ENCODE data around the gene SLC24A1.

The SLC24A1 gene

DNA sequence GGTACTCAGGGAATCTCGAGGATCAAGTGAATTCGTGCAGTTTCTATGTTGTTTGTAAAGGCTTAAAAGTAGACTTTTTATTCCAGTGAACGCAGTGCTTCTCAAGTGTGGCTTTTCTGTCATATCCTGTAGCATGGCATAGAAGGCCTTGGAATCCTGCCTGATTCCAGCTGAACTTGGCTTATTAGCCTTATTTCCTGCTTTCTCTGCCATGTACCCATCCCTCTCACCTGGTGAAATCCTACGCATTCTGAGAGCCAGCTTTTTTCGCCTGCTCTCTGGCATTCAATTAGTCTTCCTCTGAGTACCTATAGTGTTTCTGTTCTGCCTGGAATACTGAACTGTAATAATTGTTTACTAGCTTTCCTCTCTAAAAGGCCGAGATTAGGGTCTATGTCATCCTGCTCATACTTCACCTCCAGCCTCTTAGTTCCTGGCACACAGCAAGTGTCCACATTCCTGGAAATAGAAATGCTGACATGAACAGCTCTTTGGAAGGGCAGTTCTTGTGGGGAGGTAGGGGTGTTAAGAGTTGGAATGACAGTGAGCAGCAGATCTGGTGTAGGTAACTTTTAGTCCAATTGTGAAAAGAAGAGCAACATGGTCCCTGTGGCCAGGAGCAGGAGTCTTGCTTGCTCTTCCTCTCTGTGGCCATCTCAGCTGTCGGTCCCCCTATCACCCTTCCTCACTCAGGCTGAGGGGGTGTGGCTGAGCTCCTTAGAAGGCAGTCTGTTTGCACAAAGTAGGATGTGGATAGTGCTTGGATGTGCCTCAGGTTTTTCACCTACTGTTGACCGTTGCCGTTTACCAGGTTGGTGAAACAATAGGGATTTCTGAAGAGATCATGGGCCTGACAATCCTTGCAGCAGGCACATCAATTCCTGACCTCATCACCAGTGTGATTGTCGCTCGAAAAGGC, 30.4 kb downstream of the SLC24A1 start:
- in situ Hi-C loops (cut with HindIII; ENCODE audit: low sequenced_read_pairs): no loop called here

DNA sequence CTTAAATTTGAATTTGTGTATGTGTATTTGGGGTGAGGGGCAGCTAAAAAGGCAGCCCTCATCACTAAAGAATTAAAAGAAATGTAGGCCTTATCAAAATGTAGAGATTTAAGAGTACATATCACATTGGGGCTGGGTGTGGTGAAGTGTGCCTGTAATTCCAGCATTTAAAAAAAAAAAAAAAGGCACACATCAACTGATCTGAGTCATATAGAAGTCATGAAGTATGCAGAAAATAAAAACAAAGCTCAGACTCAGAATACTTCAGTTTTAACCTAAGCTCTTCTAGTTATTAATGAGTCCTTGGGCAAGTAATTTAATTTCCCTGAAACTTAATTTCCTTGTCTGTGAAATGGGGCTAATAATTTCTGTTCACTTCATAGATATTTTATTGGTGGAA, 31.6 kb downstream of the SLC24A1 start:
- in situ Hi-C loops (cut with HindIII; ENCODE audit: low sequenced_read_pairs): no loop called here

DNA sequence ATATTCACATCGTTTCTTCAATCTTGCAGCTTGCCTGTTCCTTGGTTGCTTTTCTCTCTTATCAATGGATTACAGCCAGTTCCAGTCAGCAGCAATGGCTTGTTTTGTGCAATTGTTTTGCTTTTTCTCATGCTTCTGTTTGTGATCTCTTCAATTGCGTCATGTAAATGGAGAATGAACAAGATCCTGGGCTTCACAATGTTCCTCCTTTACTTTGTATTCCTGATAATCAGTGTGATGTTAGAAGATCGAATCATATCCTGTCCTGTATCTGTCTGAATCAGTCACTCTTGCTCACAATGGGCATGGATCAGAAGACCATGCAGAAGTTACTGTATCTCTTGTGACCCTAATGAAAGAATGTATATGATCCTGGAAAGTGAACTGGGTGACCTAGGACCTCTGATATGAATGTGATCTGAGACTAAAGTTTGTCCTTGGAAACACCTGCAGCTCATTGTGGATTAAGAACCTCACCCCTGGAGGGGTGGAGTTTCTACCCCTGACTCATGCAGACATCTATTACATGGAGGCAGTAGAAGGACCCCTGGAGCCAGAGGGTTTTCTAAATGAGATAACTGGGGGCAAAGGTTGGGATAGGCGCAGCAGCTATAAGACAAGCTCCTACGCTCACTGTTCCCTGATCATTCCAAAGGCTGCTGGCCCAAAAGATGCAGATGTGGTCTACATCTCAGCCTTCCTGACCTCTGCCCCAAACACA, 32.2 kb downstream of the SLC24A1 start:
- in situ Hi-C loops (cut with HindIII; ENCODE audit: low sequenced_read_pairs): no loop called here

DNA sequence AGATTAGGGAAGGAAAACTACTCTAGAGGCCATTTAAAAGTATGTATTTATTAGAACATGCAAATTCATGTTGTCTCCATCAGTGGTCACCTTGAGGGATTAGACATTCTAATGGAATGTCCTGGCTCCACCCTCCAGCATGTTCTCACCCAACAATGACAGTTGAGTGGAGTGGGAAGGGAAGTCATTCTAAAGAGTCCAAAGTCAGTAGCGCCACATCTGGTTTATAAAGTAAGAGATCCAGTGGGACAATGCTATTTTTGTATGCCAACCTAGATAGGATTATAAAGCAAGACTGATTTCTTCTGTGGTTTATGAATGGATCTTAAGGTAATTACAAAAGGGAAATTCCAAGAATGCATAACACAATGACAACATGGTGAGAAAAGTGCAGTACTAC, 33.3 kb downstream of the SLC24A1 start:
- in situ Hi-C loops (cut with HindIII; ENCODE audit: low sequenced_read_pairs): no loop called here

DNA sequence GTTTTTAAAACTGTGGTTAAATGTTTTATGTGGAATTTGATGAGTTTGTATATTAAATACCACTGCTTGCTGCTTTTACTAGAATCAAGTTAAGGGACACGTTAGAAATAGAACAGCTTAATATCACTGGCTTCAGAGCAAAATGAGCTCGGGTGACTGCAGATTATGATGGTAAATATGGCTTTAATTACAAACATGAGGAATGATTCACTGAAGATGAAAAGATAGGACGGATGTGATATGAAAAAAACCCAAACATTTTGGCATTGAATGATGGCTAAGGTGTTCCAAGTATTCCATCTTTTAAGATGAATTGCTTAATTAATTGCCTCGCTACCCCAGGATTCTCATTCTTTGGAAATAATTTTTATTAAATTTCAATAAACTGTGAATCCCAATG, 33.7 kb downstream of the SLC24A1 start:
- in situ Hi-C loops (cut with HindIII; ENCODE audit: low sequenced_read_pairs): no loop called here

DNA sequence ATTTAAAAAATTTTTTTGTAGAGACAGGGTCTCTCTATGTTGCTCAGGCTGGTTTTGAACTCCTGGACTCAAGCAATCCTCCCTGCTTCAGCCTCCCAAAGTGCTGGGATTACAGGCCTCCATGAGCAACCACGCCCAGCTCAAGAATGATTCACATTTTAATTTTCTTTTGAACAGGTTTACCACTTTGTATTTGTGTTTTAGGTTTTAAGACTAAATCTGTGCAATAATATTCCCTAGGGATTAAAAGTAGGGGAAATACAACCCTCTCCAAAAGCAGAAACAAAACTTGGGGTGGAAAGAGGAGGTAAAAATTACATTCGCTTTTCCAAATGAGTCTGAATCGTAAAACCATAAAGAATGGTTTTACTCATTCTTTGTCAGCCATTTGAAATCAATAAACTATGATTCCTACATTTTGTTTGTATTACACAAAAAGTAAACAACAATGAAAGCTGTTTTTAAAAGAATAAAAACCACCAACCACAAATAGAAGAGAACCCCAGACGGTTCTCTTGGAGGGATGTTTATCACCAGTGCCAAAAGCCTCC, 37.8 kb downstream of the SLC24A1 start:
- in situ Hi-C loops (cut with HindIII; ENCODE audit: low sequenced_read_pairs): no loop called here

DNA sequence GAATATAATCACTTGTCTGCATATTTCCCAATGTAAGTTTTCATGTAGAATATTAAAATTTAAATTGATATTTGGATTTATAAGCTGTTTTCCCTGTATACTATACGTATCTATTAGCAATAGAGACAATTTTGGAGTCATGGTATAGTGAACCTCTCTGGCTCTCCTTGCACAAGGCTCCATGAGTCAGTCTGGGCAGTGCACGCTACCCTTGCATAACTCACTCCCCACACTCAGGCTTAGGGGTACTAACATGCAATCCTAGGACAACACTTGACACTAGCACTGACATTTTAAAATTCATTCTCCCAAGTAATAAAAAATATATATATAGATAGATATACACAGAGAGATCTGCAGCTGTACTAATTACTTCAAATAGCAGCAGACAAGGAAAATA, 39.2 kb downstream of the SLC24A1 start:
- in situ Hi-C loops (cut with HindIII; ENCODE audit: low sequenced_read_pairs): no loop called here

DNA sequence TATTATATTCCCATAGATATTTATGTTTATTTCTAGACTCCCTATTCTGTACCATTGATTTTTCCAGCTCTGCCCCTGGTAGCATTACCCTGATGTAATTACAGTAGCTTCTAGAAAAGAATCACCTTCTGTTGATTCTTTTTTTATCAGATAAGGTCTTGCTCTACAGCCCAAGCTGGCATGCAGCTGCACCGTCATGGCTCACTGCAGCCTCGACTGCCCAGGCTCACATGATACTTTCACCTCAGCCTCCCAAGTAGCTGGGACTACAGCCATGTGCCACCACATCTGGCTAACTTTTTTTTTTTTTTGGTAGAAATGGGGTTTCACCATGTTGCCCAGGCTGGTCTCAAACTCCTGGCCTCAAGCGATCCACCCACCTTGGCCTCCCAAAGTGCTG, 41.8 kb downstream of the SLC24A1 start:
- in situ Hi-C loops (cut with HindIII; ENCODE audit: low sequenced_read_pairs): no loop called here

DNA sequence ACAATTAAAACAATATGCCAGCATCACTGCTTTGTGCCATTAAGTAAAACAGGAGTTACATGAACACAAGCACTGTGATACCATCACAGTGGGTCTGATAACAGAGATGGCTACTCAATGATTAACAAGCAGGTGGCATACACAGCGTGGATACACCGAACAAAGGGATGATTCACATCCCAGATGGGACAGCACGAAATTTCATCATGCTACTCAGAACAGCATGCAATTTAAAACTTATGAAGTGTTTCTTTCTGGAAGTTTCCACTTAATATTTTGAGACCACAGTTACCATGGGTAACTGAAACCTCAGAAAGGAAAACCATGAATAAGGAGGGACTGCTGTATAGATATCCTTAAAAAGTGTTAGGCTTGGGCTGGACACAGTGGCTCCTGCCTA, 44.5 kb downstream of the SLC24A1 start:
- in situ Hi-C loops (cut with HindIII; ENCODE audit: low sequenced_read_pairs): no loop called here

DNA sequence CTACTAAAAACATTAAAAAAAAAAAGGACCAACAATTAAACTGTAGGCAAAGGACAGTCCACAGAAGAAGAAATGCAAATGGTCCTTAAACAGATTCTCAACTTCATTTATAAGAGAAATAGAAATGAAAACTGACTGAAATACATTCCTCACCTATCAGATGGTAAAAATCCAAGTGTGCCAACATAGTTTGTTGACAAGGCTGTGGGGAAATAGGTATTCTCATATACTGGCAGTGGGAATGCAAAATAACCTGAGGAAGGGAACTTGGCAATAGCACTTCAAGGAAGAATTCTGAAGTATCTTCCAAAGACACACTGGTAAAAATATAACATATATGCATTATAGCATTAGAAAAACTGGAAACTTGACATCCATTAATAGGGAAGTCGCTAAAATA, 53.8 kb downstream of the SLC24A1 start:
- in situ Hi-C loops (cut with HindIII; ENCODE audit: low sequenced_read_pairs): no loop called here

DNA sequence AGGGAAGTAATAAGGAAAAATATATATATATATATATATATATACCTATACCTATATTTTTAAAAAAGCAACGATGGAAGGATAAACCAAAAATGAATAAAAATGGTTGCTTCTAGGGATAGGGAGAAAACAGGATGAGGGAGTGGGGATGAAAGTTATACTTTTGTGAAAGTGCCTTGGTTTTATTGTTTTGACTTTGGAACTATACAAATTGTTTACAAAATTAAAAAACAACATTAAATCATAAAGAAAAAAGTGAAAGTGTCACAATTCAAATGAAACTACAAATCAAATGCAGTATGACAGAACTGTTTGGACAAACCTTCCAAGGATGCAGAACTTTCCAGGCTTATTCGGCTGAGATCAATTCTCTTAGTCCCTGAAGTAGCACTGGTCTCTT, 54.4 kb downstream of the SLC24A1 start:
- in situ Hi-C loops (cut with HindIII; ENCODE audit: low sequenced_read_pairs): no loop called here

DNA sequence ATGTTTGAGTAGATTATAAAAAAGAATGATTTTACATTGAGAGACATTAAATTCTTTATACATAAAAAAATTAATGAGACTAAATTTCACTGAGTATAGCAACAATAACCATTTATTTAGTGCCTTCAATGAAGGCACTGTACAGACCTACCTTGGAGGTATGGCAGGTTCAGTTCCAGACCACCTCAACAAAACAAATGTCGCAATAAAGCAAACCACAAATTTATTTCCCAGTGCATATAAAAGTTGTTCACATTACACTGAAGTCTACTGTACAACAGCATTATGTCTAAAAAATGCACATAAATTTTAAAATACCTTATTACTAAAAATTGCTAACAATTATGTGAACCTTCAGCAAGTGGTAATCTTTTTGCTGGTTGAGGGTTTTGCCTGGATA, 58.8 kb downstream of the SLC24A1 start:
- in situ Hi-C loops (cut with HindIII; ENCODE audit: low sequenced_read_pairs): no loop called here

DNA sequence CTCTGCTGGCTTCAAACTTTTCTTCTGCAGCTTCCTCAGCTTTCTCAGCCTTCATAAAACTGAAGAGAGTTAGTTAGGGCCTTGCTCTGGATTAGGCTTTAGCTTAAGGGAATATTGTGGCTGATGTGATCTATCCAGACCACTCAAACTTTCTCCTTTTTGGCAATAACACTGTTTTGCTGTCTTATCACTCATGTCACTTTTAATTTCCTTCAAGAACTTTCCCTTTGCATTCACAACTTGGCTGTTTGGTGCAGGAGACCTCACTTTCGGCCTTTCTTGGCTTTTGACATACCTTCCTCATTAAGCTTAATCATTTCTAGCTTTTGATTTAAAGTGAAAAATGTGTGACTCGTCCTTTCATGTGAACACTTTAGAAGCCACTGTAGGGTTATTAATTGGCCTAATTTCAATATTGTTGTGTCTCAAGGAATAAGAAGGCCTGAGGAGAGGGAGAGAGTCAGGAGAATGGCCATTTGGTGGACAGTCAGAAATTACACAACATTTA, 60.7 kb downstream of the SLC24A1 start:
- in situ Hi-C loops (cut with HindIII; ENCODE audit: low sequenced_read_pairs): no loop called here

DNA sequence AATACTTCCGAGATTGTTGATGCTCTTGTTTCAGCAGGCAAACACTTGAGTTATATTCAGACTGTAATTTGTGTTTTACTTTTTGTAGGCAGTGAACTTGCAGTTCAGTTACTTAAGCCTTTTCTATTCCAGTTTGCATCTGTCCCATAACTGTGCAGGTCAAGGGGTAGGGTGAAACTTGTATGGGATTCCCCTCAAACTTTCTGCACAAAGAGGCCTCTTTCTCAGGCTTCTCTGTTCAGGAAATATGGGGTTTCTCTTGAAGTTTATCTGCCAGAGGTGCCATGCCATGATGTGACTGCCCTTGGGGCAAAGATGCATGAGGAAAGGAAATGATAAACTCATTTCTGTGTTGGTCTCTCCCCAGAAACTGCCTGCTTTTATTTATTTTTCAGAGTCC, 66.7 kb downstream of the SLC24A1 start:
- in situ Hi-C loops (cut with HindIII; ENCODE audit: low sequenced_read_pairs): no loop called here

DNA sequence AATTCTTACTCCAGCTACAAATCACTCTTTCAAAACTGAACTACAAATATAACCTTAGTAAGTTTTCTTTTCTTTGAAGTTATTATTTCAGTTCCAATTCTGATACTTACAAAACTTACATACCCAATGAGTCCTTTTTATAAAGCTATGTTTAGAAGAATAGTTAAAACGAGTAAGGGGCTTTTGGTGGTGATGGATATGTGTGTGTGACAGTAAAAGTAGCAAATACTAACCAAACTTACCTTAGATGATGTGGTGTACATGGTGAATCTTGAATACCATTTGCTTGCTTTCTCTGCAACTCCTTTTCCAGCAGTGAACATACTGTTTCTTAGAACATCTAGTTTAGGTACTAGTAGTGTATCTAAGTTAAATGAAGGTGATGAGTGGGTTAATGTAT, 68.4 kb downstream of the SLC24A1 start:
- in situ Hi-C loops (cut with HindIII; ENCODE audit: low sequenced_read_pairs): no loop called here

DNA sequence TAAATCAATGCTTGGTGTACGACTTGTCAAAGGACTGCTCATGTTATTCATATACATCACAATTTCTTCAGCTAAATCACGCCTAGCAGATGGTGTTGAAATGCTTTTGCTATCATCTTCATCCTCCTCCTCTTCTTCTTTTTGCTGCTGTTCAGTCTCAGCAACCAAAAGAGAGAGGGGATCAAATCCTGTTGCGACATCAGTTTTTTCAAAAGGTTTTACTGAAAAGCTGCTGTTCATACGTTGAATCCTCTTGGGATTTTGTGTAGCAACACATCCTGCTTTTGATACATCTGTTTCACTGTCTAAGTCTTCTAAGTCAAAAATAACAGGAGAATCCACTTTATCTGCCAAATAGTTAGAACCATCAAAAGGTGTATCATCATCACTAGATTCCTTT, 69.0 kb downstream of the SLC24A1 start:
- in situ Hi-C loops (cut with HindIII; ENCODE audit: low sequenced_read_pairs): no loop called here

DNA sequence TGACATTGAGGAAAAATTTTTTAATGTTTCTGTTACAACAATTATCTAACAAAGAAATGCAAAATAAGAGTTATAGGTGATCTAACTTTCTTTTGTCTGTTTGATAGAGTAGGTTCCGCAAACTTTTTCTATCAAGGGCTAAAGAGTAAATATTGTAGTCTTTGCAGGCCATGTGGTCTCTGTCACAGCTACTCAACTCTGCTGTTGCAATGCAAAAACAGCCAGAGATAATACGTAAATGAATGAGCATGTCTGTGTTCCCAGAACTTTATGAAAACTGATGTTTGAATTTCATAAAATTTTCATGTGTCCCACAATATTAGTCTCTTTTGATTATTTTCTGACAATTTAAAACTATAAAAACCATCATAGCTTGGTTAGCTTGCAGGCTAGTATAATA, 73.3 kb downstream of the SLC24A1 start:
- in situ Hi-C loops (cut with HindIII; ENCODE audit: low sequenced_read_pairs): no loop called here
